Renal cortical epithelial cell (primary cell): ENCODE results near the gene TSC1. TPM values are rescaled to one million over a fixed set of nuclear protein-coding genes. Genes with fewer than 3 reads are reported as not detected.

ENCODE experiments used
- DNase-seq: peaks from one replicate; pipeline ENCODE4 v3.0.0-alpha.2; 2011; ENCODE audit warnings: low read depth
- total RNA-seq: library from RNA; depleted of rRNA; stranded (reverse); fragments of >200 nt; gene quantifications from 2 replicates; pipeline ENCODE4 v1.2.3, GENCODE V29; 2014

TSC1 gene
- total RNA-seq = 15.8 and 48.1 TPM in 2 replicates

GRCh38 chr9:132944294-132945185 is at the start of gene TSC1:
Gene TSC1 (minus strand): TSS chr9:132944616. CDS start chr9:132928872, 15,744 bp downstream.
- peak; percentile 74 for DNase-seq

GRCh38 chr9:132993511-132993939 is 49.1 kb upstream of the TSC1 start:
- DNase-seq = no peak

- no peak for DNase-seq
Observed at GRCh38 chr9:132991351-132992300, 47.2 kb upstream of the TSC1 start.

GRCh38 chr9:132990781-132991180 is 46.4 kb upstream of the TSC1 start:
- no peak for DNase-seq

- DNase-seq = peak; percentile 28
Observed at GRCh38 chr9:132989998-132990557, 45.7 kb upstream of the TSC1 start.

GRCh38 chr9:132989414-132989996 is 45.1 kb upstream of the TSC1 start:
- DNase-seq = no peak

GRCh38 chr9:132989014-132989310 is 44.5 kb upstream of the TSC1 start:
- DNase-seq = no peak

GRCh38 chr9:132988244-132989013 is 44.0 kb upstream of the TSC1 start:
- no peak for DNase-seq

- no peak for DNase-seq
Observed at GRCh38 chr9:132986640-132987620, 42.5 kb upstream of the TSC1 start.

GRCh38 chr9:132986114-132986513 is 41.7 kb upstream of the TSC1 start:
- no peak for DNase-seq

- no peak for DNase-seq
Observed at GRCh38 chr9:132985489-132985888, 41.1 kb upstream of the TSC1 start.

- DNase-seq = no peak
Observed at GRCh38 chr9:132985071-132985350, 40.6 kb upstream of the TSC1 start.

GRCh38 chr9:132984202-132985070 is 40.0 kb upstream of the TSC1 start:
- DNase-seq = no peak

- DNase-seq = no peak
Observed at GRCh38 chr9:132983491-132984201, 39.2 kb upstream of the TSC1 start.

GRCh38 chr9:132982458-132982857 is 38.0 kb upstream of the TSC1 start:
- no peak for DNase-seq

GRCh38 chr9:132980157-132980556 is 35.7 kb upstream of the TSC1 start:
- no peak for DNase-seq

GRCh38 chr9:132978451-132979131 is 34.2 kb upstream of the TSC1 start, which contains the start of gene GFI1B:
Gene GFI1B (plus strand): TSS chr9:132978694. CDS start chr9:132986679, 7,985 bp downstream.
- DNase-seq = no peak

GRCh38 chr9:132978112-132978450 is 33.7 kb upstream of the TSC1 start:
- no peak for DNase-seq
